Heart left ventricle (tissue), 13 donors: ENCODE data around the gene PHACTR1.

Experiments
- POLR2A ChIP-seq, 2 donors: fragments of 450-650 bp; IDR thresholded peaks; one replicate each; pipeline ENCODE4 v1.6.1; 2017; ENCODE audit warnings: antibody characterized with exemption in 2 of 2, mild to moderate bottlenecking in 2 of 2, moderate library complexity in 2 of 2
- TF ChIP-seq, protein P1 (sequence below), 12 donors: fragments of 200-600 bp; sonication (generic) in 4 of 12; IDR thresholded peaks; one replicate each; pipeline versions ENCODE4 v1.5.0 to v1.8.0; 2018 to 2022; ENCODE audit warnings: antibody characterized with exemption in 12 of 12, mild to moderate bottlenecking in 5 of 12
- donor health status: ischemic (EF 13 %, LVEDD 7.1; RV severe dilation, severe dysfunction).
- donor health status: DM: no; HTN: yes; CAD: no.
- donor health status: DM: no; HTN: no; CAD: no.
- donor health status: ischemic (EF 25% LVEDD 6.9; RV normal size, moderate dysfunction).
- donor health status: ischemic (EF 25% LVEDD 5.7; RV mildly dilated, moderate dysfunction).
- donor health status: ischemic (EF 35%, LVEDD 5.7; RV mildly dilated, moderate dysfunction).
- donor health status: nonischemic (EF 11% LVEDD 7.7; RV severe dilation, severe dysfunction).
- donor health status: DM: yes; HTN: yes; CAD: no.
- donor health status: PGD.
- donor health status: ischemic (EF 29% LVEDD 5.4; RV normal size, mild dysfunction).
- donor health status: nonischemic (EF 23%, LVEDD 6.1; RV moderate dilation, normal function).

DNA sequence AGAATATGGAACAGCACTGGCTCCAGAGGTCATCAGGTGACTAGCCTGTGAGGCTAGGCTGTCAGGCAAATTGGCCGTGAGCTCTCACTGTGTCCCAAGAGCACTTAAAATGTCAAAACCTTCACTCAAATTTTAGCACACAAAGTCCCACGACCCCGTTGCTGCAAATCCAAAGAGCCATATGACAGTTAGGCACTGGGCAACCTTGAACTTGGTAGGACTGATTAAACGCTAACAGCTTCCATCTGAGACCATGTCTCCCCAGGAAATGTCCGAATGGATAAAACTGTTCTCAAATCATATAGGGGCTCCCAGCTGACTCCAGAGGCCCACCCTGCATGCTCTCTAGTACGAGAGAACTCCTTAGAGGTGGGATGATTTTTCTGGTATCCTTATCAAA lies 196.6 kb downstream of the PHACTR1 start:
- TF ChIP-seq, protein P1, sequence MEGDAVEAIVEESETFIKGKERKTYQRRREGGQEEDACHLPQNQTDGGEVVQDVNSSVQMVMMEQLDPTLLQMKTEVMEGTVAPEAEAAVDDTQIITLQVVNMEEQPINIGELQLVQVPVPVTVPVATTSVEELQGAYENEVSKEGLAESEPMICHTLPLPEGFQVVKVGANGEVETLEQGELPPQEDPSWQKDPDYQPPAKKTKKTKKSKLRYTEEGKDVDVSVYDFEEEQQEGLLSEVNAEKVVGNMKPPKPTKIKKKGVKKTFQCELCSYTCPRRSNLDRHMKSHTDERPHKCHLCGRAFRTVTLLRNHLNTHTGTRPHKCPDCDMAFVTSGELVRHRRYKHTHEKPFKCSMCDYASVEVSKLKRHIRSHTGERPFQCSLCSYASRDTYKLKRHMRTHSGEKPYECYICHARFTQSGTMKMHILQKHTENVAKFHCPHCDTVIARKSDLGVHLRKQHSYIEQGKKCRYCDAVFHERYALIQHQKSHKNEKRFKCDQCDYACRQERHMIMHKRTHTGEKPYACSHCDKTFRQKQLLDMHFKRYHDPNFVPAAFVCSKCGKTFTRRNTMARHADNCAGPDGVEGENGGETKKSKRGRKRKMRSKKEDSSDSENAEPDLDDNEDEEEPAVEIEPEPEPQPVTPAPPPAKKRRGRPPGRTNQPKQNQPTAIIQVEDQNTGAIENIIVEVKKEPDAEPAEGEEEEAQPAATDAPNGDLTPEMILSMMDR (IDR thresholded peaks at IDR 0.05): no peak
- no peak for TF ChIP-seq POLR2A (IDR thresholded peaks at IDR 0.05)
